D721Med (cell line): ENCODE results near the gene PLOD3.

Source experiments
- DNase-seq: peaks from one replicate; pipeline ENCODE4 v3.0.0; 2011; ENCODE audit warnings: low spot score; ENCODE audit not compliant: insufficient read length
- FAIRE-seq: peaks from 2 replicates; lab custom pipeline; 2011; peaks lifted over from hg19 to GRCh38; lab: Jason Lieb, UNC
- CTCF ChIP-seq: IDR thresholded peaks from 2 replicates; pipeline ENCODE4 v1.5.1; 2012; ENCODE audit warnings: mild to moderate bottlenecking, control low read depth; ENCODE audit not compliant: insufficient read depth; ENCODE audit errors: missing control alignments

The PLOD3 gene

GRCh38 chr7:101159696-101160674 is 57.4 kb downstream of the PLOD3 start:
- no peak for TF ChIP-seq CTCF
- FAIRE-seq (no peak), DNase-seq (no peak)

GRCh38 chr7:101156866-101157589 is 60.4 kb downstream of the PLOD3 start:
- no peak for TF ChIP-seq CTCF
- DNase-seq = no peak
- FAIRE-seq = no peak

- no peak for DNase-seq
- no peak for FAIRE-seq
- TF ChIP-seq CTCF = no peak
Observed at GRCh38 chr7:101156277-101156676, 61.1 kb downstream of the PLOD3 start.
